SK-MEL-5 (cell line): ENCODE data around the gene TRAP1. TPM values are rescaled to one million over a fixed set of nuclear protein-coding genes. Genes with fewer than 3 reads are reported as not detected.
"Not testable (repeated sequence)": the region's sequence is repeated elsewhere in the genome, so short reads cannot be mapped to it uniquely, and the experiment has no call there.

Experiments used
- DNase-seq: peaks from one replicate; pipeline ENCODE4 v3.0.0-alpha.2; 2016; ENCODE audit warnings: low read depth, low spot score
- in situ Hi-C: cut with HindIII; loops from 2 replicates; pipeline ENCODE4 v1.10.0; 2016; ENCODE audit warnings: low sequenced_read_pairs, high pct_unique_total_duplicates, low pct_unique_long_range_greater_than_20kb
- total RNA-seq: library from RNA; depleted of rRNA; stranded (reverse); fragments of >200 nt; shearing (Covaris generic); gene quantifications from 2 replicates; pipeline ENCODE4 v1.2.3, GENCODE V29; 2014

Gene TRAP1
- total RNA-seq, 1 experiment from 2014 or later, result 98.7 TPM

DNA sequence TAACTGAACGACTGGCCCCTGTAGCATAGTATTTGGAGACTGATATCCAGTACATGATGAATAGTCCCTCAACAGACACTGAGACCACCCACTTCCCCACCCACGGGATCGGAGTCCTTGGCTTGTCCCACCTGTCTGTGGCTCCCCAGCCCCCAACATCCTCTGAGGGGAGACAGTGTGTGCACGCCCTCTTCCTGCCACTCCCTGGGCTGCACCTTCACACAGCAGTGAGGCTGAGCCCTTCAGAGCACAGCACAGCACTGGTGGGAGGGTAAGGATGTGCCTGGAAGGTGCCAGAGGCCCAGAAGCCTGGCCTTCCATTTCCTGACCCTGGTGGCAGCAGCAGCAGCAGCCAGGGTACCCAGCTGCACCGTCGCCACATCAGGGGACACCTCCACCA is 51.8 kb downstream of the TRAP1 start:
- in situ Hi-C loops, result no loop called here
- no peak for DNase-seq

- DNase-seq, result no peak
- in situ Hi-C loops, result no loop called here
These were observed 53.0 kb downstream of the TRAP1 start for GRCh38 chr16:3664187-3664896.

DNA sequence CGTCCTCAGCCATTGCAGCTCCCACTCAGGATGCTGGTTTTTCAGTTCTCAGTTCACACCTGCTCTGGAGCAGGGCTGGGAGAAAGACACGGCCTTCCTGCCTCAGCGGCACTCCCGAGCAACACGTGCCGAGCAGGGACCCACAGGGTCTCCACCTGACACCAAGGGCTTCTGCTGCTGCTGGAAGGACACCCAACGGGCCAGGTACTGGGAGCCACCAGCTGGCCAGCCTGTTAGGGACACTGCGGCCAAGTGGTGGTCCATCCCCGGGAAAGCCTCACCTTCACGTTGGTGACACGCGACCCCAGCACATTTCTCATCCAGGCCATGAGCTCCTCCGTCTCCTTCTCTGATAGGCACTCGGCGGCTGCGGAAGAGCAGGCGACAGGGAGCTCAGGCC is 54.7 kb downstream of the TRAP1 start:
- DNase-seq, result no peak
- in situ Hi-C loops, result no loop called here

- no peak for DNase-seq
- in situ Hi-C loops, result no loop called here
These were observed 55.4 kb downstream of the TRAP1 start for GRCh38 chr16:3661922-3662321.

- DNase-seq, result no peak
- in situ Hi-C loops, result no loop called here
These were observed 56.0 kb downstream of the TRAP1 start for GRCh38 chr16:3661311-3661710.

DNA sequence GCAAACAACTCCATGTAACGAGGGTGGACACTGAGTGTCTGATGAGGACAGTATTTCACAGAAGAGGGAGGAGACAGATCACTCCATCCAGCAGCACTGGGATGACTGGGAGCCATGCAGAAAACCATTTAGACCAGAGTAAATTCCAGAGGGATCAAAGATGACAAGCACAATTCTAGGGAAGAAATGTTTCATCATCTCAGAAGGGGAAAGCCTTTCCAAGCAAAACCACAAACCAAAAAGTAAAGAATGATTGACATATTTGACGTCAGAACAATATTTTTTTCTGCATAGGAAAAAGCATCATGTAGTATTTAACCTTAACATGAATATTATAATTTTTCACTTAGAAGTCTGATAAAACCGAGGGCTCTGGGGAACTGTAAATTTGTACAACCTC is 58.1 kb downstream of the TRAP1 start:
- peak; percentile 31 for DNase-seq
- in situ Hi-C loops, result no loop called here

DNA sequence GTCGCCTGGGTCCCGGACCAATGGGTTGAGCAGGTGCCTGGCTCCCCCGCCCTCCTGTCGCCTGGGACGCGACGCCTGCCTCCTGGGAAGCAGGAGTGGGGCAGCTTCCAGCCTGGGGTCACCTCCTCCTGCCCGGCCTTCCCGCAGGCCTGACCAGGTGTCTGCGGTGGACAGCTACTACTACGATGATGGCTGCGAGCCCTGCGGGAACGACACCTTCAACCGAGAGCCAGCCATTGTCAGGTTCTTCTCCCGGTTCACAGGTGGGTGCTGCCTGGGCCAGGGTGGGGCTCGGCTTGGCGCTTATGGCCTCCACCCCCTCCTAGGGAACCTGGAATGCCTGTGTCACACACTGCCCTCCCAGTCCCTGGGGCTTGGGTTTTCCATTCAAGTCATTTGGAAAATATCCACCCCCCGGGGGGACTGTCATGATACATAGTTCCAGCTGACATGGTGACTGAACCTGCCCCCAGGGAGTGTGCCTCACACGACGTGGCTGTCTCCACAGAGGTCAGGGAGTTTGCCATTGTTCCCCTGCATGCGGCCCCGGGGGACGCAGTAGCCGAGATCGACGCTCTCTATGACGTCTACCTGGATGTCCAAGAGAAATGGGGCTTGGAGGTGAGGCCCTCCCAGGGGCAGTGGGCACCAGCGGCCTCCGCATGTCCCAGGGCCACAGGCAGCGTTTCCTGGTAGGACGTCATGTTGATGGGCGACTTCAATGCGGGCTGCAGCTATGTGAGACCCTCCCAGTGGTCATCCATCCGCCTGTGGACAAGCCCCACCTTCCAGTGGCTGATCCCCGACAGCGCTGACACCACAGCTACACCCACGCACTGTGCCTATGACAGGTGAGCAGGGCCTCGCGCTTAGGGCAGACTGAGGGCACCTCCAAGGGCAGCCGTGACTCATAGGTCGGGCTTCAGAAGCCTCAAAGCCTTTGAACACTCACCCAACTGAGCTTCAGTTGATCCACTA is 60.5 kb downstream of the TRAP1 start:
- in situ Hi-C loops, result no loop called here
- no peak for DNase-seq

DNA sequence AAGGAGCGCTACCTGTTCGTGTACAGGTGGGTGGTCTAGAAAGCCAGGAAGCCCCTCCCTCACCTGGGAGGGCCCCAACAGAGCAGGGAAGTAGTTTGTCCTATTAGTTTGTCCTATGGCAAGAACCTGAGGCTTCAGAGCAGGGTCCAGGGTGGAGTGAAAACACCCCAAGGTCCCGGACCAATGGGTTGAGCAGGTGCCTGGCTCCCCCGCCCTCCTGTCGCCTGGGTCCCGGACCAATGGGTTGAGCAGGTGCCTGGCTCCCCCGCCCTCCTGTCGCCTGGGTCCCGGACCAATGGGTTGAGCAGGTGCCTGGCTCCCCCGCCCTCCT is 61.2 kb downstream of the TRAP1 start:
- DNase-seq, in situ Hi-C loops: not testable (repeated sequence)

DNA sequence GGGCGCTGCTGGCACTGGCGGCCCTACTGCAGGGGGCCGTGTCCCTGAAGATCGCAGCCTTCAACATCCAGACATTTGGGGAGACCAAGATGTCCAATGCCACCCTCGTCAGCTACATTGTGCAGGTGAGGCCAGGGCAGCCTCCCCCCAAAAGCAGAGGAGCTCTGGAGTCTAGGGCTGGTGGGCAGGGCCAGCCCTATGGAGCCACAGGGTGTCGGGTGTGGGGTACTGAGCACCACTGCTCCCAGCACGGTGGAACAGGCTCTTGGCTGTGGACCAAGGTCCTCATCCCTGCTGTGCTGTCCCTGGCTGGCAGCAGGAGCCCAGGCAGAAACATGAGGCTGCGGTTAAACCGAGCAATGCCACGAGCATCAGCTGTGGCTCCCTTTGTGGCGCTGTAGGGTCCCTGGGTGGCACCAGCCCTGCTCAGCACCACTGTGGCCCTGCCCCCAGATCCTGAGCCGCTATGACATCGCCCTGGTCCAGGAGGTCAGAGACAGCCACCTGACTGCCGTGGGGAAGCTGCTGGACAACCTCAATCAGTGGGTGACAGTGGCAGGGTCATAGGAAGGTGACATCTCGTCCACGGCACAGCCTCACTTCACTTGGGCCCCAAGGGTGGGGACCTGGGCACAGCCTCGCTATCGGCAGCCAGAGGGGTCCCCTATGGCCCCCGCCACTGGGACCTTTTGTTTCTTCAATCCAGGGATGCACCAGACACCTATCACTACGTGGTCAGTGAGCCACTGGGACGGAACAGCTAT is 61.7 kb downstream of the TRAP1 start:
- in situ Hi-C loops, result no loop called here
- DNase-seq, result no peak

DNA sequence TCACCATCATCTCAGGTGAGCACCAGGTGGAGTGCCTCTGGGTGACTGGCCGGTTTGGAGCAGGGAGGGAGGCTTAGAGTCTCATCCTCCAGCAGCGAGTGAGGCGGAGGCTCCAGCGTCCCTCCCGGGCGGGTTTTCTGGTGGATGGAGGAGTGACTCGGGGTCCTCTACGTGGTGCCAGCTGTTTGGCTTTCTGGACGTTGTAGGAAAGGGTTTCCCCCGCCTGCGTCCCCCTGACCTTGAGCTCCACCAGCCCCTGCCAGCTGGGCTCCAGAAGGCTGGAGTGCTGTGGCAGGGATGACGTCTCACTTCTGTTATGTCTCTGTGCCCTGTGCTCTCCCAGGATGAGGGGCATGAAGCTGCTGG is 62.3 kb downstream of the TRAP1 start:
- in situ Hi-C loops, result no loop called here
- DNase-seq, result no peak

- in situ Hi-C loops, result no loop called here
These were observed 62.9 kb downstream of the TRAP1 start, which contains the start of gene DNASE1 for GRCh38 chr16:3654249-3654991. TSS of gene DNASE1 (plus strand) at chr16:3654691. CDS start at chr16:3655374, 683 bp downstream.

GRCh38 chr16:3652373-3653195 is 64.7 kb downstream of the TRAP1 start:
- DNase-seq, result no peak
- in situ Hi-C loops, result no loop called here

More at GRCh38 chr16:3654249-3654991, 62.9 kb downstream of the TRAP1 start, which contains the start of gene DNASE1:
- DNase-seq, result peak; percentile 79

DNA sequence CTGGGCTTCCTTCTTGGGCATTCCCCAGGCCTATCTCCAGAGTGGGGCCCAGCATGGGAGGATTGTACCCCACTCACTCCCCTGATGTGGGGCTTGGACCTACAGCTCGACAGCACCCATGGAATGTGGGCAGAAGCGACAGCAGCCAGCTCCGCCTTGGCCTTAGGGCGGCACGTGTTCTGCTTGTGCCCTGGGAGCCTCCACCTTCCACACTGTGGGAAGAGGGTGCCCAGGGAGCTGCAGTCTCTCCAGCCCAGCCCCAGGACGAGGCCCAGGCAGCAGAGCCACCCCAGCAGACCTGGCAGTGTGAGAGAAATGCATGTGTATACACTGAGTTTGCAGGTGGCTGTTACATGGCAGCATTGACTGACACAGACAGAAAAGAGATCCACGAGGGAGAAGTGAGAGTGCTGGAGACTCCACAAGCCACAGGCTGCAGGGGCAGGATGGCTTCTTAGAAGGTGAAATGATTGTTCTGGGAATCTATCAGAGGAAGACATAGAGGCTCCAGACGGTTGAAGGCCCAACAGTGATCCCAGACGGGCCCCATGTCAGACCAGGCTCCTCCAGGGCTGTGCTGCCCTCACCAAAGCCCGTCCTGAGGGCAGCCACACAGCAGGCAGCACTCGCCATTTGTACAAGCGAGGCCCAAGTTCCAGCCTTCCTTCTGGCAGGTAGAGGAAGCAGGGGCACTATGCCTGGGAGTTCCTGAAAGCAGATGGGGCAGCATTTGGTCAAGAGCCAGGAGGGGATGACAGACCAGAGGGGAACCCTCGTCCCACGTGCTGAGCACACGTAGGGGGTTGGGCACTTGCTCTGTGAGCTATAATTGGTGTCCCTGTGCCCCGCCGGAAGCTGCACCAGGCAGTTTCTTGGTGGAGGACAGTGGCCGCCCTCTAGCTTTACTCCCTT is 65.6 kb downstream of the TRAP1 start:
- in situ Hi-C loops, result no loop called here
- DNase-seq, result no peak

DNA sequence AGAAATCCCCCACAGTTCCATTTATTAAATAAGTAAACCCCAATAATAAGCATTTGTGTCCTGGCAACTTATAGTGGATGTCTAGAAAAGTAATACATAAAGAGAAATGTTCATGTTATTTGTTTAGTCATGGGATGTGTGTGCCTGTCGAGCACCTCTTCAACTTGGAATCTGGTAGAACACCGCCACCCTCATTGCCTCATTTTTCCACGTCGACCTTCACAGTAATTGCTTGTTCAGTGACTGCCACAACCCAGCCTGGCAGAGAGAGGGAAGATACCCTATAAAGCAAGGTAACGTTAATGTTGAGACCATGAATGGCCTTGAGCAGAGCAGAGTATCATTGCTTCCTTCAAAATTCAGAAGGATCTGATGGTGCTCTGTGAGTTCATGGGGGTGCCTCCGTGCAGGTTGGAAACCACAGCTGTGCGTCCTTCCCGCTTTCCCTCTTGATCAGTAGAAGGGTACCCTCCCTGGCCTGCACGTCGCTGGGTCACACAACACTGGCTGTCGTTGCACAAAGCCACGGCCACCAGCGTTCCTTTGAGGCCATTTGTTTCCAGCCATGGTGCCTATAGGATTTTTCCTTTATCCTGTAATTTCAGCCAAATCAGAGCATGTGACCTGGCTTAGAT is 66.6 kb downstream of the TRAP1 start:
- in situ Hi-C loops, result no loop called here
- DNase-seq, result no peak

GRCh38 chr16:3646348-3646920 is 70.9 kb downstream of the TRAP1 start:
- DNase-seq, result no peak
- in situ Hi-C loops, result no loop called here
